H1 (cell line): Measurements from ENCODE around the gene CYP2W1. TPM values are rescaled to one million over a fixed set of nuclear protein-coding genes. Genes with fewer than 3 reads are reported as not detected.

Source experiments
- EP300 ChIP-seq, 2 experiments: IDR thresholded peaks; 1 replicate in 1 of 2; 2 replicates in 1 of 2; pipeline ENCODE4 v1.6.1; 2011 to 2012; ENCODE audit warnings: low read depth in 2 of 2, low read length in 2 of 2, mild to moderate bottlenecking in 2 of 2, borderline replicate concordance in 1 of 2, inconsistent platforms in 1 of 2, moderate library complexity in 1 of 2
- MAFK ChIP-seq: IDR thresholded peaks from 2 replicates; pipeline ENCODE4 v1.6.1; 2012; ENCODE audit warnings: low read depth, mild to moderate bottlenecking, improper control_type of control experiment, low read length
- NRF1 ChIP-seq: IDR thresholded peaks from 2 replicates; pipeline ENCODE4 v1.6.1; 2011; ENCODE audit warnings: mild to moderate bottlenecking, low read depth, low read length, improper control_type of control experiment
- RFX5 ChIP-seq: IDR thresholded peaks from 2 replicates; pipeline ENCODE4 v1.6.1; 2011; ENCODE audit warnings: low read depth, low read length, improper control_type of control experiment, borderline replicate concordance
- SIRT6 ChIP-seq: IDR thresholded peaks from one replicate; pipeline ENCODE4 v1.7.1; 2012; ENCODE audit warnings: low read length, inconsistent platforms
- ZNF274 ChIP-seq: IDR thresholded peaks from 2 replicates; pipeline ENCODE4 v1.7.0; 2012; ENCODE audit warnings: low read length, borderline replicate concordance; ENCODE audit errors: extremely low read depth
- polyA plus RNA-seq, 7 experiments: library from polyadenylated mRNA; depleted of rRNA in 3 of 7; stranded (reverse) in 5 of 7; unstranded in 2 of 7; fragments of >200 nt in 5 of 7; fragments of 200-250 nt in 2 of 7; gene quantifications; 1 replicate in 5 of 7; 2 replicates in 1 of 7; 4 replicates in 1 of 7; pipeline versions ENCODE4 v1.2.1 to v1.2.3, GENCODE V29; 2011 to 2013; ENCODE audit warnings: missing spikeins in 2 of 7, mixed read lengths in 2 of 7
- total RNA-seq: library from RNA; stranded (reverse); fragmentation: NEBNext Ultra II Directional; extraction: Animal tissue kit (Norgen Biotek cat#: 25700); gene quantifications from 2 replicates; pipeline ENCODE4 v1.2.1, GENCODE V29; 2021

The CYP2W1 gene
- total and polyA plus RNA-seq, 2 of the 8 experiments (the other 6 are each of a cell fraction or from before 2014, with no cell fraction given), result not detected

GRCh38 chr7:996079-996872, 13.3 kb downstream of the CYP2W1 start (continued):
- TF ChIP-seq NRF1 (no peak), RFX5 (no peak), SIRT6 (no peak), ZNF274 (no peak), MAFK (no peak), EP300 (IDR thresholded peaks at IDR 0.05; ENCODE audit: borderline replicate concordance in 1 of 2, low read depth in 2 of 2, low read length in 2 of 2) (no peak)
